Neural cell (in vitro differentiated cells): ENCODE measurements around the gene NRP2. TPM values are rescaled to one million over a fixed set of nuclear protein-coding genes. Genes with fewer than 3 reads are reported as not detected.

ENCODE experiments used
- H2AFZ ChIP-seq: fragments of 200-600, 300-800 bp; sonication (generic), shearing (Covaris generic); 2 replicates; pipeline ENCODE4 v1.6.0; 2014; ENCODE audit warnings: low read depth, mild to moderate bottlenecking, antibody characterized with exemption, low read length, moderate library complexity
- H3F3A ChIP-seq: fragments of 200-600 bp; shearing (Covaris generic); 2 replicates; pipeline ENCODE4 v1.6.1; 2016; ENCODE audit warnings: mild to moderate bottlenecking, moderate library complexity, mixed read lengths, antibody characterized with exemption, low read length; ENCODE audit not compliant: insufficient read depth, poor library complexity, severe bottlenecking
- H3K27ac ChIP-seq: fragments of 200-600, 300-800 bp; sonication (generic), shearing (Covaris generic); 2 replicates; pipeline ENCODE4 v1.5.1; 2014; ENCODE audit warnings: mild to moderate bottlenecking, low read length, moderate library complexity
- H3K27me3 ChIP-seq: fragments of 300-800, 200-600 bp; sonication (generic), shearing (Covaris generic); 2 replicates; pipeline ENCODE4 v1.6.0; 2014; ENCODE audit warnings: mild to moderate bottlenecking, low read depth, low read length, moderate library complexity; ENCODE audit not compliant: insufficient read depth
- H3K36me3 ChIP-seq: fragments of 300-800, 200-600 bp; sonication (generic), shearing (Covaris generic); 2 replicates; pipeline ENCODE4 v1.5.1; 2014; ENCODE audit warnings: mild to moderate bottlenecking, antibody characterized with exemption, low read length, moderate library complexity; ENCODE audit not compliant: insufficient read depth
- H3K4me2 ChIP-seq: fragments of 300-800, 200-600 bp; sonication (generic), shearing (Covaris generic); 2 replicates; pipeline ENCODE4 v1.6.0; 2014; ENCODE audit warnings: mild to moderate bottlenecking, low read length
- H3K4me3 ChIP-seq: fragments of 300-800, 200-600 bp; sonication (generic), shearing (Covaris generic); 2 replicates; pipeline ENCODE4 v1.5.1; 2014; ENCODE audit warnings: mild to moderate bottlenecking, low read length, moderate library complexity
- H3K79me2 ChIP-seq: fragments of 200-600 bp; shearing (Covaris generic); replicated peaks from 2 replicates; pipeline ENCODE4 v1.6.0; 2014; ENCODE audit warnings: mild to moderate bottlenecking, low read length, moderate library complexity; ENCODE audit not compliant: insufficient read depth
- H3K9ac ChIP-seq: fragments of 300-800, 200-600 bp; sonication (generic), shearing (Covaris generic); 2 replicates; pipeline ENCODE4 v1.6.1; 2016; ENCODE audit warnings: mild to moderate bottlenecking, low read length, mixed read lengths
- H3K9me2 ChIP-seq: fragments of 200-600 bp; shearing (Covaris generic); 2 replicates; pipeline ENCODE4 v1.6.1; 2016; ENCODE audit warnings: mild to moderate bottlenecking, low read length, mixed read lengths; ENCODE audit not compliant: insufficient read depth
- H3K9me3 ChIP-seq: fragments of 200-600, 300-800 bp; sonication (generic), shearing (Covaris generic); 2 replicates; pipeline ENCODE4 v1.6.1; 2016; ENCODE audit warnings: mild to moderate bottlenecking, mixed run types, low read length, moderate library complexity, mixed read lengths
- H4K20me1 ChIP-seq: fragments of 200-600 bp; shearing (Covaris generic); 2 replicates; pipeline ENCODE4 v1.6.1; 2016; ENCODE audit warnings: mild to moderate bottlenecking, mixed run types; ENCODE audit not compliant: insufficient read depth
- EP300 ChIP-seq: fragments of 450-650 bp; conservative IDR thresholded peaks from 2 replicates; pipeline ENCODE4 v1.6.1; 2014; ENCODE audit warnings: antibody characterized with exemption, mild to moderate bottlenecking, moderate library complexity; ENCODE audit not compliant: poor library complexity, severe bottlenecking
- EZH2 ChIP-seq: fragments of 200-600, 300-800 bp; shearing (Covaris generic), sonication (generic); IDR thresholded peaks from 2 replicates; pipeline ENCODE4 v1.6.1; 2014; ENCODE audit warnings: antibody characterized with exemption, low read length, borderline replicate concordance, mild to moderate bottlenecking; ENCODE audit not compliant: insufficient read depth, poor library complexity, severe bottlenecking
- MXI1 ChIP-seq: fragments of 450-650 bp; conservative IDR thresholded peaks from 2 replicates; pipeline ENCODE4 v1.6.1; 2014; ENCODE audit warnings: antibody characterized with exemption, mild to moderate bottlenecking; ENCODE audit not compliant: poor library complexity, severe bottlenecking
- POLR2AphosphoS5 ChIP-seq: IDR thresholded peaks from 2 replicates; pipeline ENCODE4 v1.6.1; 2012
- RAD21 ChIP-seq: fragments of 450-650 bp; conservative IDR thresholded peaks from 2 replicates; pipeline ENCODE4 v1.6.1; 2014; ENCODE audit warnings: antibody characterized with exemption, mild to moderate bottlenecking, moderate library complexity
- SMC3 ChIP-seq: fragments of 450-650 bp; conservative IDR thresholded peaks from 2 replicates; pipeline ENCODE4 v1.6.1; 2014; ENCODE audit warnings: antibody characterized with exemption, mild to moderate bottlenecking, moderate library complexity; ENCODE audit not compliant: poor library complexity
- TAF1 ChIP-seq: IDR thresholded peaks from 2 replicates; pipeline ENCODE4 v1.6.1; 2012; ENCODE audit warnings: low read depth
- polyA plus RNA-seq: library from polyadenylated mRNA; depleted of rRNA; stranded (reverse); fragments of >200 nt; gene quantifications from 2 replicates; pipeline ENCODE4 v1.2.3, GENCODE V29; 2014
- TF ChIP-seq, protein P1 (sequence below): IDR thresholded peaks from 2 replicates; pipeline ENCODE4 v1.6.1; 2012; ENCODE audit warnings: borderline replicate concordance
- TF ChIP-seq, protein P2 (sequence below): fragments of 450-650 bp; IDR thresholded peaks from 2 replicates; pipeline ENCODE4 v1.5.1; 2014; ENCODE audit warnings: antibody characterized with exemption, mild to moderate bottlenecking, moderate library complexity; ENCODE audit not compliant: poor library complexity, severe bottlenecking

Gene NRP2
- polyA plus RNA-seq, 1 donor from 2014 or later: 30.2 TPM

DNA sequence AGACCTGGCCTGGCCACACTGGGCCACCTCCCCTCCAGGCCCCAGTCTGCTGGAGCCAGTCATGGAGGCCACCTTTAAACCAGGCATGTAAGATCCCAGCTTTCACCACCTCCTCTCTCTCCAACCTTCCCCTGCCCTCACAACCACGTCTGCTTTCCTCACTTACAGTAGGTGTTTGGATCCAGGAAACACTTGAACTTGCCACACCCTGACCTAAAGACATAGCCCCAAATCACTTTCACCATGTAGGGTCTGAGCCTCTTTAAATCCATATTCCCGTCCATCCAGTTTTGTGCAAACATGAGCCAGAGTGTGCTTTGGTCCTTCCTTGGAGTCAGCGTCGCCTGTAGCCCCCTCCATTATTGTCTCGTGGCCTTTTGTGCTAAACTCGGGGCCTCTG, 66.8 kb downstream of the NRP2 start:
- Histone ChIP-seq H3K4me3 (no peak overlapping the region), H3K79me2 (no peaks in the 10 kb centered on the region), H3K9me3 (no peaks in the 10 kb centered on the region), H3K27me3 (no peaks in the 10 kb centered on the region), H3K9me2 (no peaks in the 10 kb centered on the region), H3K27ac (no peak overlapping the region), H3K4me2 (no peak overlapping the region), H3K9ac (no peak overlapping the region), H2AFZ (no peak overlapping the region), H4K20me1 (no peaks in the 10 kb centered on the region), H3F3A (no peaks in the 10 kb centered on the region), H3K36me3 (no peaks in the 10 kb centered on the region)
- TF ChIP-seq POLR2AphosphoS5 (no peak), TAF1 (no peak), EZH2 (no peak), RAD21 (no peak), SMC3 (no peak), MXI1 (no peak), EP300 (no peak)
- TF ChIP-seq, protein P1, sequence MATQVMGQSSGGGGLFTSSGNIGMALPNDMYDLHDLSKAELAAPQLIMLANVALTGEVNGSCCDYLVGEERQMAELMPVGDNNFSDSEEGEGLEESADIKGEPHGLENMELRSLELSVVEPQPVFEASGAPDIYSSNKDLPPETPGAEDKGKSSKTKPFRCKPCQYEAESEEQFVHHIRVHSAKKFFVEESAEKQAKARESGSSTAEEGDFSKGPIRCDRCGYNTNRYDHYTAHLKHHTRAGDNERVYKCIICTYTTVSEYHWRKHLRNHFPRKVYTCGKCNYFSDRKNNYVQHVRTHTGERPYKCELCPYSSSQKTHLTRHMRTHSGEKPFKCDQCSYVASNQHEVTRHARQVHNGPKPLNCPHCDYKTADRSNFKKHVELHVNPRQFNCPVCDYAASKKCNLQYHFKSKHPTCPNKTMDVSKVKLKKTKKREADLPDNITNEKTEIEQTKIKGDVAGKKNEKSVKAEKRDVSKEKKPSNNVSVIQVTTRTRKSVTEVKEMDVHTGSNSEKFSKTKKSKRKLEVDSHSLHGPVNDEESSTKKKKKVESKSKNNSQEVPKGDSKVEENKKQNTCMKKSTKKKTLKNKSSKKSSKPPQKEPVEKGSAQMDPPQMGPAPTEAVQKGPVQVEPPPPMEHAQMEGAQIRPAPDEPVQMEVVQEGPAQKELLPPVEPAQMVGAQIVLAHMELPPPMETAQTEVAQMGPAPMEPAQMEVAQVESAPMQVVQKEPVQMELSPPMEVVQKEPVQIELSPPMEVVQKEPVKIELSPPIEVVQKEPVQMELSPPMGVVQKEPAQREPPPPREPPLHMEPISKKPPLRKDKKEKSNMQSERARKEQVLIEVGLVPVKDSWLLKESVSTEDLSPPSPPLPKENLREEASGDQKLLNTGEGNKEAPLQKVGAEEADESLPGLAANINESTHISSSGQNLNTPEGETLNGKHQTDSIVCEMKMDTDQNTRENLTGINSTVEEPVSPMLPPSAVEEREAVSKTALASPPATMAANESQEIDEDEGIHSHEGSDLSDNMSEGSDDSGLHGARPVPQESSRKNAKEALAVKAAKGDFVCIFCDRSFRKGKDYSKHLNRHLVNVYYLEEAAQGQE: no peak
- TF ChIP-seq, protein P2, sequence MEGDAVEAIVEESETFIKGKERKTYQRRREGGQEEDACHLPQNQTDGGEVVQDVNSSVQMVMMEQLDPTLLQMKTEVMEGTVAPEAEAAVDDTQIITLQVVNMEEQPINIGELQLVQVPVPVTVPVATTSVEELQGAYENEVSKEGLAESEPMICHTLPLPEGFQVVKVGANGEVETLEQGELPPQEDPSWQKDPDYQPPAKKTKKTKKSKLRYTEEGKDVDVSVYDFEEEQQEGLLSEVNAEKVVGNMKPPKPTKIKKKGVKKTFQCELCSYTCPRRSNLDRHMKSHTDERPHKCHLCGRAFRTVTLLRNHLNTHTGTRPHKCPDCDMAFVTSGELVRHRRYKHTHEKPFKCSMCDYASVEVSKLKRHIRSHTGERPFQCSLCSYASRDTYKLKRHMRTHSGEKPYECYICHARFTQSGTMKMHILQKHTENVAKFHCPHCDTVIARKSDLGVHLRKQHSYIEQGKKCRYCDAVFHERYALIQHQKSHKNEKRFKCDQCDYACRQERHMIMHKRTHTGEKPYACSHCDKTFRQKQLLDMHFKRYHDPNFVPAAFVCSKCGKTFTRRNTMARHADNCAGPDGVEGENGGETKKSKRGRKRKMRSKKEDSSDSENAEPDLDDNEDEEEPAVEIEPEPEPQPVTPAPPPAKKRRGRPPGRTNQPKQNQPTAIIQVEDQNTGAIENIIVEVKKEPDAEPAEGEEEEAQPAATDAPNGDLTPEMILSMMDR: no peak

DNA sequence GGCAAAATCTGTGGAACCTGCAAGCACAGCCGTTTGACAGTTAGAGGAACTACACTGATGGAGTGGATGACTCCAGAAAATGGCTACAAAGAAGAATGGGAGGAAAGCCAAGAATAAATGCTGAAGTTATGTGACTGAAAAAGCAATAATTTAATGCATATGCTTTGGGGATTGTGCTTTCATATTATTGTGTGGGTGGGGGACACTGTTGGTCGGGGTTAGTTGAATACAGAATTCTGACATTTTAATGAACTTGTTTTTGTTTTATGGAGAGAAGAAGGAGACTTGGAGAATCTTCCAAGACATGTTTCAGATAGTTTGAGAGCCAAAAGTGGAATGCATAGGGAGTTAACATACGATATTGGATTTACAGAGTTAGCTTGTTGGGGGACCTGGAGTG, 68.5 kb downstream of the NRP2 start:
- H3K9me3 ChIP-seq: no peaks in the 10 kb centered on the region
- no peak overlapping the region for H3K9ac ChIP-seq
- no peaks in the 10 kb centered on the region for H3K27me3 ChIP-seq
- TF ChIP-seq TAF1 (no peak), EZH2 (no peak), MXI1 (no peak), SMC3 (no peak), RAD21 (no peak), POLR2AphosphoS5 (no peak), EP300 (no peak)
- TF ChIP-seq, protein P1: no peak
- TF ChIP-seq, protein P2: no peak
- no peak overlapping the region for H3K27ac ChIP-seq
- H3K79me2 ChIP-seq: no peaks in the 10 kb centered on the region
- H3K36me3 ChIP-seq: no peaks in the 10 kb centered on the region
- no peak overlapping the region for H2AFZ ChIP-seq
- no peak overlapping the region for H3K4me2 ChIP-seq
- no peaks in the 10 kb centered on the region for H4K20me1 ChIP-seq
- no peaks in the 10 kb centered on the region for H3F3A ChIP-seq
- H3K4me3 ChIP-seq: no peak overlapping the region
- no peaks in the 10 kb centered on the region for H3K9me2 ChIP-seq
